ENCODE data around the gene HPN.
"Not testable (repeated sequence)": the region's sequence is repeated elsewhere in the genome, so short reads cannot be mapped to it uniquely, and the experiment has no call there.

Gene HPN

GRCh38 chr19:35048911-35049411 lies 7.4 kb downstream of the HPN start:
- no peak for TF ChIP-seq CTCF (IDR thresholded peaks at IDR 0.05; ENCODE audit: borderline replicate concordance, insufficient read depth, low read depth, low read length)
- no peak overlapping the region for H3K4me3 ChIP-seq (ENCODE audit: low read depth, low read length)

GRCh38 chr19:35049456-35049855 lies 7.9 kb downstream of the HPN start:
- no peak for TF ChIP-seq CTCF (IDR thresholded peaks at IDR 0.05; ENCODE audit: borderline replicate concordance, insufficient read depth, low read depth, low read length)
- no peak overlapping the region for H3K4me3 ChIP-seq (ENCODE audit: low read depth, low read length)

- not testable (repeated sequence) for H3K4me3 ChIP-seq (ENCODE audit: low read depth, low read length)
Measured at GRCh38 chr19:35050662-35051061, 9.1 kb downstream of the HPN start.

- H3K4me3 ChIP-seq (ENCODE audit: low read depth, low read length), result not testable (repeated sequence)
Measured at GRCh38 chr19:35051268-35051667, 9.7 kb downstream of the HPN start.

- no peak overlapping the region for H3K4me3 ChIP-seq (ENCODE audit: low read depth, low read length)
- no peak for TF ChIP-seq CTCF (IDR thresholded peaks at IDR 0.05; ENCODE audit: borderline replicate concordance, insufficient read depth, low read depth, low read length)
Measured at GRCh38 chr19:35051796-35052195, 10.3 kb downstream of the HPN start.

- H3K4me3 ChIP-seq (ENCODE audit: low read depth, low read length), result no peak overlapping the region
- TF ChIP-seq CTCF (IDR thresholded peaks at IDR 0.05; ENCODE audit: borderline replicate concordance, insufficient read depth, low read depth, low read length), result no peak
Measured at GRCh38 chr19:35052599-35053190, 11.2 kb downstream of the HPN start.

- TF ChIP-seq CTCF (IDR thresholded peaks at IDR 0.05; ENCODE audit: borderline replicate concordance, insufficient read depth, low read depth, low read length), result no peak
- no peak overlapping the region for H3K4me3 ChIP-seq (ENCODE audit: low read depth, low read length)
Measured at GRCh38 chr19:35053667-35054293, 12.3 kb downstream of the HPN start.

- no peak overlapping the region for H3K4me3 ChIP-seq (ENCODE audit: low read depth, low read length)
- TF ChIP-seq CTCF (IDR thresholded peaks at IDR 0.05; ENCODE audit: borderline replicate concordance, insufficient read depth, low read depth, low read length), result no peak
Measured at GRCh38 chr19:35054626-35055025, 13.1 kb downstream of the HPN start.
